HUES64 (cell line): ENCODE data around the gene MYPN.

ENCODE experiments used
- H3K27ac ChIP-seq: 2 replicates; pipeline ENCODE4 v1.7.0; 2013; ENCODE audit warnings: low read depth, low read length, inconsistent platforms
- H3K27me3 ChIP-seq: 2 replicates; pipeline ENCODE4 v1.6.1; 2013; ENCODE audit warnings: mild to moderate bottlenecking, low read length; ENCODE audit not compliant: insufficient read depth
- H3K36me3 ChIP-seq: 2 replicates; pipeline ENCODE4 v1.6.1; 2013; ENCODE audit warnings: mild to moderate bottlenecking, low read length; ENCODE audit not compliant: insufficient read depth
- H3K4me1 ChIP-seq: 2 replicates; pipeline ENCODE4 v1.6.1; 2013; ENCODE audit warnings: mild to moderate bottlenecking, low read length, moderate library complexity; ENCODE audit not compliant: insufficient read depth
- H3K4me3 ChIP-seq: 2 replicates; pipeline ENCODE4 v1.5.1; 2013; ENCODE audit warnings: mild to moderate bottlenecking, low read length, moderate library complexity
- H3K9ac ChIP-seq: 2 replicates; pipeline ENCODE4 v1.6.1; 2013; ENCODE audit warnings: mild to moderate bottlenecking, low read depth, low read length
- H3K9me3 ChIP-seq: 2 replicates; pipeline ENCODE4 v1.6.1; 2013; ENCODE audit warnings: low read depth, low read length; ENCODE audit not compliant: insufficient read depth
- WGBS: fragments of 150-250, 120-280 bp; methylation state at CpG from one replicate; pipeline ENCODE4 v1.1.7; 2013; ENCODE audit warnings: missing lambda C conversion rate; 5-methylcytosine and 5-hydroxymethylcytosine counted together

Gene MYPN

GRCh38 chr10:68108653-68109052 is 635 bp upstream of the MYPN start:
- Histone ChIP-seq H3K27ac (no peak overlapping the region), H3K27me3 (no peaks in the 10 kb centered on the region), H3K4me3 (no peak overlapping the region), H3K36me3 (no peaks in the 10 kb centered on the region), H3K4me1 (peaks cover 3% of the 10 kb centered on the region; the same call in 1 of the 2 replicates), H3K9me3 (no peaks in the 10 kb centered on the region), H3K9ac (no peak overlapping the region)
- 95% methylated on average over 11 of the region's 11 CpGs for WGBS

- H3K9me3 ChIP-seq, result no peaks in the 10 kb centered on the region
- no peak overlapping the region for H3K4me3 ChIP-seq
- H3K27ac ChIP-seq, result no peak overlapping the region
- H3K4me1 ChIP-seq, result peaks cover 3% of the 10 kb centered on the region; the same call in 1 of the 2 replicates
- no peak overlapping the region for H3K9ac ChIP-seq
- WGBS, result 83% methylated on average over 1 of the region's 2 CpGs
- H3K27me3 ChIP-seq, result no peaks in the 10 kb centered on the region
- H3K36me3 ChIP-seq, result no peaks in the 10 kb centered on the region
These were observed 739 bp downstream of the MYPN start for GRCh38 chr10:68110027-68110426.

GRCh38 chr10:68111584-68111983 is 2.3 kb downstream of the MYPN start:
- H3K9ac ChIP-seq, result no peak overlapping the region
- H3K9me3 ChIP-seq, result no peaks in the 10 kb centered on the region
- H3K36me3 ChIP-seq, result no peaks in the 10 kb centered on the region
- no peak overlapping the region for H3K4me3 ChIP-seq
- no peaks in the 10 kb centered on the region; the same call in 1 of the 2 replicates for H3K4me1 ChIP-seq
- H3K27me3 ChIP-seq, result no peaks in the 10 kb centered on the region
- 84% methylated on average over 2 of the region's 2 CpGs for WGBS
- H3K27ac ChIP-seq, result no peak overlapping the region

- Histone ChIP-seq H3K27ac (no peak overlapping the region), H3K27me3 (no peaks in the 10 kb centered on the region), H3K9ac (no peak overlapping the region), H3K36me3 (no peaks in the 10 kb centered on the region), H3K4me3 (no peak overlapping the region), H3K4me1 (no peaks in the 10 kb centered on the region; the same call in 1 of the 2 replicates), H3K9me3 (no peaks in the 10 kb centered on the region)
- WGBS, result 86% methylated on average over 1 of the region's 1 CpG
These were observed 3.5 kb downstream of the MYPN start for GRCh38 chr10:68112837-68113236.

GRCh38 chr10:68118657-68119056 is 9.4 kb downstream of the MYPN start:
- 90% methylated on average over 2 of the region's 3 CpGs for WGBS
- H3K9ac ChIP-seq, result no peak overlapping the region
- no peaks in the 10 kb centered on the region for H3K27me3 ChIP-seq
- no peaks in the 10 kb centered on the region for H3K4me1 ChIP-seq
- H3K4me3 ChIP-seq, result no peak overlapping the region
- H3K36me3 ChIP-seq, result no peaks in the 10 kb centered on the region
- no peaks in the 10 kb centered on the region for H3K9me3 ChIP-seq
- no peak overlapping the region for H3K27ac ChIP-seq

GRCh38 chr10:68121020-68121743 is 11.9 kb downstream of the MYPN start:
- Histone ChIP-seq H3K36me3 (no peaks in the 10 kb centered on the region), H3K4me3 (no peak overlapping the region), H3K9ac (no peak overlapping the region), H3K27me3 (no peaks in the 10 kb centered on the region), H3K9me3 (no peaks in the 10 kb centered on the region), H3K4me1 (no peaks in the 10 kb centered on the region), H3K27ac (no peak overlapping the region)
- 91% methylated on average over 14 of the region's 15 CpGs for WGBS

- Histone ChIP-seq H3K9me3 (no peaks in the 10 kb centered on the region), H3K27ac (no peak overlapping the region), H3K4me3 (no peak overlapping the region), H3K9ac (no peak overlapping the region), H3K4me1 (no peaks in the 10 kb centered on the region), H3K36me3 (no peaks in the 10 kb centered on the region), H3K27me3 (no peaks in the 10 kb centered on the region)
- WGBS, result 72% methylated on average over 9 of the region's 9 CpGs
These were observed 12.6 kb downstream of the MYPN start for GRCh38 chr10:68121852-68122251.

- H3K27ac ChIP-seq, result no peak overlapping the region
- H3K9ac ChIP-seq, result no peak overlapping the region
- no peaks in the 10 kb centered on the region for H3K36me3 ChIP-seq
- WGBS, result 94% methylated on average over 3 of the region's 3 CpGs
- H3K4me1 ChIP-seq, result no peaks in the 10 kb centered on the region
- no peak overlapping the region for H3K4me3 ChIP-seq
- H3K9me3 ChIP-seq, result no peaks in the 10 kb centered on the region
- no peaks in the 10 kb centered on the region for H3K27me3 ChIP-seq
These were observed 15.4 kb downstream of the MYPN start for GRCh38 chr10:68124718-68125117.

- 84% methylated on average over 1 of the region's 1 CpG for WGBS
These were observed 16.5 kb downstream of the MYPN start for GRCh38 chr10:68125772-68126171.

GRCh38 chr10:68128015-68128414 is 18.7 kb downstream of the MYPN start:
- H3K36me3 ChIP-seq, result no peaks in the 10 kb centered on the region
- H3K4me3 ChIP-seq, result no peak overlapping the region
- no peak overlapping the region for H3K9ac ChIP-seq
- no peaks in the 10 kb centered on the region for H3K4me1 ChIP-seq
- H3K27me3 ChIP-seq, result no peaks in the 10 kb centered on the region
- no peaks in the 10 kb centered on the region for H3K9me3 ChIP-seq
- 89% methylated on average over 2 of the region's 2 CpGs for WGBS
- H3K27ac ChIP-seq, result no peak overlapping the region

More at GRCh38 chr10:68125772-68126171, 16.5 kb downstream of the MYPN start:
- Histone ChIP-seq H3K36me3 (no peaks in the 10 kb centered on the region), H3K4me3 (no peak overlapping the region), H3K9me3 (no peaks in the 10 kb centered on the region), H3K4me1 (no peaks in the 10 kb centered on the region), H3K9ac (no peak overlapping the region), H3K27ac (no peak overlapping the region), H3K27me3 (no peaks in the 10 kb centered on the region)

GRCh38 chr10:68132391-68132790 is 23.1 kb downstream of the MYPN start:
- Histone ChIP-seq H3K36me3 (no peaks in the 10 kb centered on the region), H3K27ac (no peak overlapping the region), H3K9me3 (no peaks in the 10 kb centered on the region), H3K4me1 (peaks cover 14% of the 10 kb centered on the region), H3K9ac (no peak overlapping the region), H3K4me3 (no peak overlapping the region), H3K27me3 (no peaks in the 10 kb centered on the region)
- no CpG with 5 or more reads among the region's 1 CpG for WGBS

GRCh38 chr10:68133523-68133922 is 24.2 kb downstream of the MYPN start:
- Histone ChIP-seq H3K4me1 (peaks cover 14% of the 10 kb centered on the region), H3K9me3 (no peaks in the 10 kb centered on the region), H3K9ac (no peak overlapping the region), H3K36me3 (no peaks in the 10 kb centered on the region), H3K27me3 (no peaks in the 10 kb centered on the region), H3K4me3 (no peak overlapping the region), H3K27ac (no peak overlapping the region)
- 89% methylated on average over 2 of the region's 2 CpGs for WGBS
